ENCODE data around the gene DNAJB11. TPM values are rescaled to one million over a fixed set of nuclear protein-coding genes. Genes with fewer than 3 reads are reported as not detected.

The DNAJB11 gene
- total RNA-seq (46.4 TPM), polyA plus RNA-seq (ENCODE audit: insufficient read depth, low read depth, low replicate concordance) (45.0 TPM)
- long read RNA-seq, donor 1, full-length matches to known transcripts = 16 of 16 reads
- long read RNA-seq, donor 1, partial matches to known transcripts = 0 of 16 reads
- long read RNA-seq, donor 1, other reads (novel, unspliced or antisense) = 0 of 16 reads
- long read RNA-seq, donor 2, full-length matches to known transcripts = 19 of 19 reads
- long read RNA-seq, donor 2, partial matches to known transcripts = 0 of 19 reads
- long read RNA-seq, donor 2, other reads (novel, unspliced or antisense) = 0 of 19 reads
- long read RNA-seq, donor 3, transcript DNAJB11-201 (10 exons, 1,688 nt) = major isoform, 36 of 81 reads
- long read RNA-seq, donor 3, partial matches to known transcripts = 43 of 81 reads
- long read RNA-seq, donor 3, other reads (novel, unspliced or antisense) = 0 of 81 reads
- long read RNA-seq, donor 4, full-length matches to known transcripts = 17 of 17 reads
- long read RNA-seq, donor 4, partial matches to known transcripts = 0 of 17 reads
- long read RNA-seq, donor 4, other reads (novel, unspliced or antisense) = 0 of 17 reads
- long read RNA-seq, donor 5, partial matches to known transcripts = 0 of 2 reads
- long read RNA-seq, donor 5, other reads (novel, unspliced or antisense) = 0 of 2 reads
- long read RNA-seq, donor 6, full-length matches to known transcripts = 41 of 47 reads
- long read RNA-seq, donor 6, partial matches to known transcripts = 6 of 47 reads
- long read RNA-seq, donor 6, other reads (novel, unspliced or antisense) = 0 of 47 reads
- long read RNA-seq, donor 7, transcript DNAJB11-201 (10 exons, 1,688 nt) = major isoform, 47 of 50 reads
- long read RNA-seq, donor 7, partial matches to known transcripts = 2 of 50 reads
- long read RNA-seq, donor 7, other reads (novel, unspliced or antisense) = 1 of 50 reads
- long read RNA-seq, donor 8, transcript DNAJB11-201 (10 exons, 1,688 nt) = major isoform, 17 of 17 reads
- long read RNA-seq, donor 8, partial matches to known transcripts = 0 of 17 reads
- long read RNA-seq, donor 8, other reads (novel, unspliced or antisense) = 0 of 17 reads
- long read RNA-seq, donor 9, transcript DNAJB11-201 (10 exons, 1,688 nt) = major isoform, 21 of 21 reads
- long read RNA-seq, donor 9, partial matches to known transcripts = 0 of 21 reads
- long read RNA-seq, donor 9, other reads (novel, unspliced or antisense) = 0 of 21 reads
- long read RNA-seq, donor 10, full-length matches to known transcripts = 22 of 22 reads
- long read RNA-seq, donor 10, partial matches to known transcripts = 0 of 22 reads
- long read RNA-seq, donor 10, other reads (novel, unspliced or antisense) = 0 of 22 reads

- intact Hi-C loops (cut with DNase I) = no loop called here
- DNase-seq = peak; percentile 100
- H3K27ac ChIP-seq (ENCODE audit: low read depth in 2 of 2, low read length in 2 of 2) = peak within 1 kb of the TSS; percentile 80 to 89
- H3K27me3 ChIP-seq (ENCODE audit: control insufficient read depth, insufficient read depth, low read length) = no peaks in the 10 kb centered on the region
- no peaks in the 10 kb centered on the region for H3K9me3 ChIP-seq (ENCODE audit: control insufficient read depth in 2 of 3, insufficient read depth in 1 of 3, low read length in 3 of 3)
- TF ChIP-seq, protein P1, sequence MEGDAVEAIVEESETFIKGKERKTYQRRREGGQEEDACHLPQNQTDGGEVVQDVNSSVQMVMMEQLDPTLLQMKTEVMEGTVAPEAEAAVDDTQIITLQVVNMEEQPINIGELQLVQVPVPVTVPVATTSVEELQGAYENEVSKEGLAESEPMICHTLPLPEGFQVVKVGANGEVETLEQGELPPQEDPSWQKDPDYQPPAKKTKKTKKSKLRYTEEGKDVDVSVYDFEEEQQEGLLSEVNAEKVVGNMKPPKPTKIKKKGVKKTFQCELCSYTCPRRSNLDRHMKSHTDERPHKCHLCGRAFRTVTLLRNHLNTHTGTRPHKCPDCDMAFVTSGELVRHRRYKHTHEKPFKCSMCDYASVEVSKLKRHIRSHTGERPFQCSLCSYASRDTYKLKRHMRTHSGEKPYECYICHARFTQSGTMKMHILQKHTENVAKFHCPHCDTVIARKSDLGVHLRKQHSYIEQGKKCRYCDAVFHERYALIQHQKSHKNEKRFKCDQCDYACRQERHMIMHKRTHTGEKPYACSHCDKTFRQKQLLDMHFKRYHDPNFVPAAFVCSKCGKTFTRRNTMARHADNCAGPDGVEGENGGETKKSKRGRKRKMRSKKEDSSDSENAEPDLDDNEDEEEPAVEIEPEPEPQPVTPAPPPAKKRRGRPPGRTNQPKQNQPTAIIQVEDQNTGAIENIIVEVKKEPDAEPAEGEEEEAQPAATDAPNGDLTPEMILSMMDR (IDR thresholded peaks at IDR 0.05; ENCODE audit: borderline replicate concordance, extremely low read depth, insufficient read depth) = no peak
- peaks cover 0 to 4% (median 2%) of the 10 kb centered on the region in 3 donors for H3K36me3 ChIP-seq (ENCODE audit: control insufficient read depth in 2 of 3, insufficient read depth in 3 of 3, low read length in 3 of 3)
- H3K4me1 ChIP-seq (ENCODE audit: control insufficient read depth in 2 of 3, insufficient read depth in 2 of 3, low read depth in 1 of 3, low read length in 3 of 3) = peaks cover 0 to 17% (median 0%) of the 10 kb centered on the region in 3 donors
- peak within 1 kb of the TSS; percentile 77 to 98 (median 91) for H3K4me3 ChIP-seq (ENCODE audit: low read length in 3 of 3)
- peak; percentile 99 for FAIRE-seq
- peak within 1 kb of the TSS; percentile 20 to 99 (median 87) for H3K9ac ChIP-seq (ENCODE audit: low read length in 3 of 3)
These were observed at the start of gene DNAJB11 for GRCh38 chr3:186570096-186570940. Gene DNAJB11 (plus strand): TSS chr3:186570720. CDS start chr3:186570898, 178 bp downstream.

DNA sequence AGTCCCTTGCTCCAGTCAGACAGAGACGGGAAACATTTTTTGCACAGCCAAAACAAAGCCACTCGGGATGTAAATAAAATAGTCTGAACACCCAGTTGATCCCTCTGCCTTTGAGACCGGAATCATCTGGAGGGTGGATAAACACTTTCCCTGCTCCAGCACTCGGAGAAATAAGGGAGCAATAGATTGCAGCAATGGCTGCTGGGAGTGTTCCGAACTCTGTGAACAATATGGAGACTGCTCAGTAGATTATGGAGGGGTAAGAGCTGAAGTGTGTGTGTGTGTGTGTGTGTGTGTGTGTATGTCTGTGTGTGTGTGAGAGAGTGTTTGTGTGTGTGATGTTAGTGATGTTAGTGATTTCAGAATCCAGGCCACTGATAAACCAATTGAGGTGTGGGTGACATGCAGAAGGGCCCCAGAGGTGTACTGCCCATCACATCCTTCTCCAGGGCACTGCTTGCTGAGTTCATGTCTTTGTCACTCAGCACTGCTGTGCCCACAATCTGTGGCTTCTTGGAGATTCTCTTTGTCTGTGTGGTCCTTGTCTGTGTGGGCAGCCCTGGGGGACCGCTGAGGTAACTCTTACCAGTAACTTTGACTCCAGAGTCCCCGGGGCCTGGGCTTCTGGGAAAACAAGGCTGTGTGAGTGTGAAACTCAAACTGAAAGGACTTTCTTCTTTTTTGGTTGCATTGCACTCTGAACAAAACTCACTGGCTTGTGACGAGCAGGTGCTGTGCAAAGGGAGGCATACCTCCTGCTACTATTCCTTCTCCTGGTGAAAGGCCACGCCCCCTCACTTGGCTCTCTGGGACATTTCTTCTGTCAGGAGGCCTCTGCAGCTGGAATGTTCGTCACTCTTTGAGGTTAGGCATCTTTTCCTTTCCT is 49.3 kb upstream of the DNAJB11 start:
- intact Hi-C loops (cut with DNase I) = no loop called here
- Histone ChIP-seq H3K9ac (ENCODE audit: low read length in 3 of 3) (no peak overlapping the region), H3K27me3 (ENCODE audit: control insufficient read depth, insufficient read depth, low read length) (no peaks in the 10 kb centered on the region), H3K36me3 (ENCODE audit: control insufficient read depth in 2 of 3, insufficient read depth in 3 of 3, low read length in 3 of 3) (no peaks in the 10 kb centered on the region), H3K4me3 (ENCODE audit: low read length in 3 of 3) (no peak overlapping the region), H3K4me1 (ENCODE audit: control insufficient read depth in 2 of 3, insufficient read depth in 2 of 3, low read depth in 1 of 3, low read length in 3 of 3) (peaks cover 0 to 4% (median 0%) of the 10 kb centered on the region in 3 donors), H3K27ac (ENCODE audit: low read depth in 2 of 2, low read length in 2 of 2) (no peak overlapping the region), H3K9me3 (ENCODE audit: control insufficient read depth in 2 of 3, insufficient read depth in 1 of 3, low read length in 3 of 3) (no peaks in the 10 kb centered on the region)
- peak in 4 of 5 donors; percentile 66 to 75 (median 70) for DNase-seq
- TF ChIP-seq, protein P1 (IDR thresholded peaks at IDR 0.05; ENCODE audit: borderline replicate concordance, extremely low read depth, insufficient read depth) = no peak
- FAIRE-seq = no peak

All from kidney (tissue), 22 donors.